ENCODE measurements around the gene TTBK1.

DNA sequence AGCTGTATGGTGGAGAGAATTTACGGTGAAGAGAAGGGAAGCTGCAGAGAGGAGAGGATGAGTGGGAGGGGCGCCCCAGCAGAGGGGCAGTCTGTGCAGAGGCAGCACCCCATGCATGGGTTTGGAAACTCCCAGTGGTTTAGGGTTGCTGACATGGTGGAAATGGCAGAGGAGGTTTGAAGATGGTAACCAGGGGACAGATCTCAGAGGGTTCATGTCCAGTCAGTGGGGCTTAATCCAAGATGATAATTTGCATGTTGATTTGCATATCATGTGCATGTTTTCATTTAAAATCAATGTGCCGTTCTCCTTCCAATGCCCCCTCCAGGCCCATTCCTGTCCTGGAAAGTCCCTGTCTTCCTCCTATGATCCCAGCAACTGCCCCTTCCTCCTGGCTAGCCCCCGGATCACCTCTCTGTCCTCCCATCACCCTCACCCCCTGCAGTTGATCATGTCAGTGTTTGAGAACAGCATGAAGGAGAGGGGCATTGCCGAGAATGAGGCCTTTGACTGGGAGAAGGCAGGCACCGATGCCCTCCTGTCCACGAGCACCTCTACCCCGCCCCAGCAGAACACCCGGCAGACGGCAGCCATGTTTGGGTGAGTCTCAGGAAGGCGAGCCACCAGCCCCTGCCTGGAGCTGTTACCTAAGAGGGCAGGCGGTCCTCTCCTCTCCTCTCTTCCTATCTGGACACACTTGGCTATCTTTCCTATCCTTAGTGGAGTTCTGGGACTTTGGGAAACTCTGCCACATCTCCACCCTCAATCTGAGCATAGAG lies 14.3 kb downstream of the TTBK1 start:
- TF ChIP-seq, protein P1, sequence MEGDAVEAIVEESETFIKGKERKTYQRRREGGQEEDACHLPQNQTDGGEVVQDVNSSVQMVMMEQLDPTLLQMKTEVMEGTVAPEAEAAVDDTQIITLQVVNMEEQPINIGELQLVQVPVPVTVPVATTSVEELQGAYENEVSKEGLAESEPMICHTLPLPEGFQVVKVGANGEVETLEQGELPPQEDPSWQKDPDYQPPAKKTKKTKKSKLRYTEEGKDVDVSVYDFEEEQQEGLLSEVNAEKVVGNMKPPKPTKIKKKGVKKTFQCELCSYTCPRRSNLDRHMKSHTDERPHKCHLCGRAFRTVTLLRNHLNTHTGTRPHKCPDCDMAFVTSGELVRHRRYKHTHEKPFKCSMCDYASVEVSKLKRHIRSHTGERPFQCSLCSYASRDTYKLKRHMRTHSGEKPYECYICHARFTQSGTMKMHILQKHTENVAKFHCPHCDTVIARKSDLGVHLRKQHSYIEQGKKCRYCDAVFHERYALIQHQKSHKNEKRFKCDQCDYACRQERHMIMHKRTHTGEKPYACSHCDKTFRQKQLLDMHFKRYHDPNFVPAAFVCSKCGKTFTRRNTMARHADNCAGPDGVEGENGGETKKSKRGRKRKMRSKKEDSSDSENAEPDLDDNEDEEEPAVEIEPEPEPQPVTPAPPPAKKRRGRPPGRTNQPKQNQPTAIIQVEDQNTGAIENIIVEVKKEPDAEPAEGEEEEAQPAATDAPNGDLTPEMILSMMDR (IDR thresholded peaks at IDR 0.05) = no peak
- no peak for TF ChIP-seq EZH2 (IDR thresholded peaks at IDR 0.05)
- TF ChIP-seq EZH2phosphoT487 (IDR thresholded peaks at IDR 0.05) = no peak

Data from neural progenitor cell (in vitro differentiated cells).